Epithelial cell of proximal tubule (primary cell): ENCODE results near the gene KIRREL1. TPM values are rescaled to one million over a fixed set of nuclear protein-coding genes. Genes with fewer than 3 reads are reported as not detected.
A peak's percentile ranks its signal among the peaks of the same experiment; 100 is the strongest.

Experiments used
- DNase-seq: peaks from one replicate; pipeline ENCODE4 v3.0.0-alpha.2; 2011; ENCODE audit warnings: low read depth
- H3K4me3 ChIP-seq: 2 replicates; pipeline ENCODE4 v1.5.1; 2011; ENCODE audit warnings: low read depth, mild to moderate bottlenecking, low read length
- total RNA-seq: library from RNA; depleted of rRNA; stranded (reverse); fragments of >200 nt; gene quantifications from 2 replicates; pipeline ENCODE4 v1.2.3, GENCODE V29; 2015
- TF ChIP-seq, protein P1 (sequence below): conservative IDR thresholded peaks from 2 replicates; pipeline ENCODE4 v1.5.1; 2012; ENCODE audit warnings: low read depth, mild to moderate bottlenecking, low read length

The KIRREL1 gene
- total RNA-seq, 1 donor from 2014 or later, result 194 TPM

DNA sequence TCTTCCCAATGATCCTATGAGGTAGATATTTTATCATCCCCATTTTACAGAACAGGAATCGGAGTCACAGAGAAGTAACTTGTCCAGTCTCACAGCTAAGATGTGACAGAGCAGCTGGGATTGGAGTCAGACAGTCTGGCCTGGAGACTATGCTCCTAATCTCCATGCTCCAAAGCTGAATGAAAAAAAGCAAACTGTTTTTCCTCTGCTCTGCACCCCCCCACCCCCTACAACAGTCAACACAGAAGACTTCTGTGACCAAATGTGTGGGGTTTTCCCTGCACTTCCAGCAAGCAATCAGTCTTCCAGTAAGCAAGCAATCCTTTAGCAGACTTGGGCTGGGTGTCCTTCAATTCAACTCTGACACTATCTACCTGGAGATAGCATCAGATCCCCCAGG is 33.2 kb downstream of the KIRREL1 start:
- DNase-seq, result no peak
- TF ChIP-seq, protein P1, sequence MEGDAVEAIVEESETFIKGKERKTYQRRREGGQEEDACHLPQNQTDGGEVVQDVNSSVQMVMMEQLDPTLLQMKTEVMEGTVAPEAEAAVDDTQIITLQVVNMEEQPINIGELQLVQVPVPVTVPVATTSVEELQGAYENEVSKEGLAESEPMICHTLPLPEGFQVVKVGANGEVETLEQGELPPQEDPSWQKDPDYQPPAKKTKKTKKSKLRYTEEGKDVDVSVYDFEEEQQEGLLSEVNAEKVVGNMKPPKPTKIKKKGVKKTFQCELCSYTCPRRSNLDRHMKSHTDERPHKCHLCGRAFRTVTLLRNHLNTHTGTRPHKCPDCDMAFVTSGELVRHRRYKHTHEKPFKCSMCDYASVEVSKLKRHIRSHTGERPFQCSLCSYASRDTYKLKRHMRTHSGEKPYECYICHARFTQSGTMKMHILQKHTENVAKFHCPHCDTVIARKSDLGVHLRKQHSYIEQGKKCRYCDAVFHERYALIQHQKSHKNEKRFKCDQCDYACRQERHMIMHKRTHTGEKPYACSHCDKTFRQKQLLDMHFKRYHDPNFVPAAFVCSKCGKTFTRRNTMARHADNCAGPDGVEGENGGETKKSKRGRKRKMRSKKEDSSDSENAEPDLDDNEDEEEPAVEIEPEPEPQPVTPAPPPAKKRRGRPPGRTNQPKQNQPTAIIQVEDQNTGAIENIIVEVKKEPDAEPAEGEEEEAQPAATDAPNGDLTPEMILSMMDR, result no peak
- H3K4me3 ChIP-seq, result no peak overlapping the region

GRCh38 chr1:158027508-158027907 is 34.1 kb downstream of the KIRREL1 start:
- DNase-seq, result no peak
- TF ChIP-seq, protein P1, result no peak
- H3K4me3 ChIP-seq, result no peak overlapping the region

GRCh38 chr1:158028969-158029368 is 35.5 kb downstream of the KIRREL1 start:
- no peak overlapping the region for H3K4me3 ChIP-seq
- TF ChIP-seq, protein P1, result no peak
- no peak for DNase-seq

GRCh38 chr1:158035014-158035413 is 41.6 kb downstream of the KIRREL1 start:
- TF ChIP-seq, protein P1, result no peak
- no peak overlapping the region for H3K4me3 ChIP-seq
- no peak for DNase-seq

DNA sequence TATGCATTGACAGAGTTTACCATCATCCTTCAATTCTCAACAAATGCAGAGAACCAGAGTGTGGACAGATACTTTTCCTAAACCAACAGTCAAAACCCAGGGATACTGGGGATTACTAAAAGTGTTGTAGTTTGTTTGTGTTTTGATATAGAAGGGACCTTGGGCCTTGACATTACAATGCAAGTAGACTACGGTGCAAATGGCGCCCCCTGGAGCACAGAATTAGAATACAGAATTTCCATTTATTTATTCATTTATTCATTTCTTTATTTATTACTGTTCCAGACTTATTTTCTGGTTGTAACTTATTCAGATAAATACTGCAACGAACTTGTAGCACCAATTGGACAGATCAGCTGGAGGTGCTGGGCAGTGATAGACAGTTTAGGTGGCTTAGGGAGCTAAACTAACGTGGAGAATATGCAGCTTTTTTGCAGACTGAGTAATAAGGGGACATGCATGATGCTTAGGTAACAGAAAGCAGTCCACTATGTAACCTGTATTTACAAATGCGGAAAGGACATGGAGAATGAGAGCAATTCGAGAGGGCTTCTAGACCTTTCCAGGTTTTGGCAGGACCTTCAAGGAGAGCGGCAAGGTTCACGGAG is 42.6 kb downstream of the KIRREL1 start:
- TF ChIP-seq, protein P1, result peak; percentile 78
- DNase-seq, result no peak
- no peak overlapping the region for H3K4me3 ChIP-seq

DNA sequence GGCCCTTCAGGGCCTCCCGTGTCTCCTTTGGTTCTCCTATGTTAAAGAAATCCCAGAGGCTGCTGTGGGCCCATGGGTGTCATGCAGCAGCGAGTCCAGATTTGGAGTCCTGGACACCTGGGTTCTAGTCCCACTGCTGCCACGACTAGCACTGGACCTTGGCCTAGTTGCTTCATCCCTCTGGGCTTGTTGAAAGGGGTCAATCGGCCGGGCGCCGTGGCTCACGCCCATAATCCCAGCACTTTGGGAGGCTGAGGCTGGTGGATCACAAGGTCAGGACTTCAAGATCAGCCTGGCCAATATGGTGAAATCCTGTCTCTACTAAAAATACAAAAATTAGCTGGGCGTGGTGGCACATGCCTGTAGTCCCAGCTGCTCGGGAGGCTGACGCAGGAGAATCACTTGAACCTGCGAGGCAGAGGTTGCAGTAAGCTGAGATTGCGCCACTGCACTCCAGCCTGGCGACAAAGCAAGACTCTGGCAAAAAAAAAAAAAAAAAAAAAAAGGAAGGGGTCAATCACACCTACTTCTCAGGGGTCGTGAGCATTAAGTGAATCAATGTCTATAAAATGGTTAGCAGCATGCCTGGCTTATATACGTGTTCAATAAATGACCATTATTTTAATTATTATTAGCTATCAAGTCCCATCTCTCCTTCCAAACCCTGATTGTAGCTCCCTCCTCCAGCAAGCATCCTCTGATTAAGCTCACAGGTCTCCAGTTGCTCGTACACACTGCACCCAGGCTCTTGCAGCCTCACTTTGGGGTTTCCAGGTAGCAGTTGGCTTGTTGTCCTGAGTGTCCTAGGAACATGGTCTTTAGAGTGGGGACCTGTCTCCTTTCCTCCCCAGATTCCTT is 43.8 kb downstream of the KIRREL1 start:
- no peak overlapping the region for H3K4me3 ChIP-seq
- DNase-seq, result no peak
- TF ChIP-seq, protein P1, result no peak
